Activated CD4-positive, CD25-positive, alpha-beta regulatory T cell treated with anti-CD3 and anti-CD28 coated beads, Interleukin-2, amount 50 U/mL, for 16 hours (primary cell): ENCODE results near the gene ZNF697.
"Not testable (repeated sequence)": the region's sequence is repeated elsewhere in the genome, so short reads cannot be mapped to it uniquely, and the experiment has no call there.

ENCODE experiments used
- DNase-seq: peaks from one replicate; pipeline ENCODE4 v3.0.0-alpha.2; 2020; ENCODE audit warnings: low read depth, low spot score

The ZNF697 gene

DNA sequence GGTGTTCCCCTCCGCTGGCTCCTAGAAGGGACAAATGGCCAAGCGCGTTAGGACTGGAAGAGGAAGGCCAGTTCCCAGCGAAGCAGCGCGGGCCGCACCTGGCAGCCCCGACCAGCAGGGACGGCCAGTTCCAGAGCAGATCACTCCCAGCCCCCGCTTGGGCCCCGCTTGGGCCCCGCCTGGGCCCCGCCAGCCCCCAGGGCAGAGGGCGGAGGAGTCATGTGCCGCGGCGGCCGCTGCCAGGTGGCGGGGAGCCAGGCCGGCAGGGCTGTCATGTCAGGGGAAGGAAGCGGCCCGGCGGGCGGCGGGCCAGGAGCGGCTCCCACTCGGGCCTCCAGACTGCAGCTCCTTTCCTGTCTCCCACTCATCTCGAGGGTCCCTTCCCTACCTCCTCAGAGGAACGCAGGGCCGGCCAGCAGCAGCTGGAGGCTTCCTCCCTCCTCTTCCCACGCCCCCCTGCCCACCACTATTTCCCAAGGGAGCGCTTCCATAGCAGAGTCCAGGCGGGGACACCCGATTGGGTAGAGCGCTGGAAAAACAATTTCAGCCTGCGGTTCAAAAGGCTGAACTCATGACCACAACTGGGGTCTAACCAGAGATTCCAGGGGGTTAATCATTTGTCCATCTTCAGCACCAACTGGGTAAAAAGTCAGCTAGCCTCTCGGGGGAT lies 16.5 kb downstream of the ZNF697 start:
- DNase-seq = no peak

DNA sequence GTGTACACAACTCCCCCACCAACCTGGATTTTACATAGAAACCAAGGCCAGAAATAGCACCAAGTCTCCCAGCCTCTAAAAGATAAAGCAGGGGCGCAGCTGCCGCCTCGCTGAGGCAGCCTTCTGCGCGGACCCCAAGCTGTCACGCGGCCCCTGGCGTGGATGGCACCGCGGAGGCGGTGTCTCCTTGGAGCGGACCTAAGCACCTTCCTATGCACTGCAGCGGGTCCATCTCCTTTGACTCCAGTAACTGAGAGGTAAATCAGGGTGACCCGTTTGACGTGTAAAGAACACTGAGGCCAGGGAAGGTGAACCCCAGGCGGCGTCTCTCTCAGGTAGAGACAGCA lies 17.0 kb downstream of the ZNF697 start:
- no peak for DNase-seq

DNA sequence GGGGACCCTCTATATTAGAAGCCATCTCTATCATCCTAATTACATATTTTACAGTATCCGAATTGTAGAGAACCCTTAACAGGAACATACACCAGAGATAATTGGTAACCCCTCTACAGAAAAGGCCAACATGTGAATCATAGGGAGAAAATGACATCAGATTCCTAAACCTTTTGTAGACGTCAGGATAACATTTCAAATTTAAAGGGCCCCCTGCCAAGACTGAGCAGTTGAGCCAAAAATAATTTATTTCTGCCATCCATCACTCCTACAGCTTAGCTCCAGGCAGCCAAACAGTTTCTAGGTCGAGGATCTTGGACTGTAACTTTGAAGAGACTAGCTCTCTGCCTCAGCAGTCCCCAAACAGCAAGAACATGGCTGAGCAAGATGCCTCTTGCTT lies 21.2 kb downstream of the ZNF697 start:
- DNase-seq = no peak

DNA sequence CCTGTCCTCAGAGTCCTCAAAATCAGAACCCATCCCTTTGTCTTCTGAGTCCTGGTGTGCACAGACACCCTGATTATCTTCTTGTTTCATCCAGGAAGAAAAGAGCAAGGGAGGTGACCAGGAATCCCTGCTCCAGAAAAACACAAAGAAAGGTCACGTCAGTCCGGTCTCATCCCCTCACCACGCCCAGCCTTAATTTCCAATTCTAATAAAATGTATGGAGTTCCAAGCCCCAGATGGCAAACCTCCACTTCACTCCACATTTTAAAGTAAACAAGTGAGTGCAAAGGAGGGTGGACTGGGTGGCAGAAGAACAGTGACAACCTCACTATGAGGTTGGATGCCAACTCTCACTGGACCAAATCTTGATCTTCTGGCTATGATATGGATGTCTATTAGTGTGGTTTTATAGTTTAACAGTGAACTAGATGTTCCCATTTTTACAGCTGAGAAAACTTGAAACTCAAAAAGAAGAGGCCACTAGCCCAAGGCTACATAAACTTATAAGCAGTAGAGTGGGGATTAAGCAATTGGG lies 22.0 kb downstream of the ZNF697 start:
- DNase-seq = no peak

DNA sequence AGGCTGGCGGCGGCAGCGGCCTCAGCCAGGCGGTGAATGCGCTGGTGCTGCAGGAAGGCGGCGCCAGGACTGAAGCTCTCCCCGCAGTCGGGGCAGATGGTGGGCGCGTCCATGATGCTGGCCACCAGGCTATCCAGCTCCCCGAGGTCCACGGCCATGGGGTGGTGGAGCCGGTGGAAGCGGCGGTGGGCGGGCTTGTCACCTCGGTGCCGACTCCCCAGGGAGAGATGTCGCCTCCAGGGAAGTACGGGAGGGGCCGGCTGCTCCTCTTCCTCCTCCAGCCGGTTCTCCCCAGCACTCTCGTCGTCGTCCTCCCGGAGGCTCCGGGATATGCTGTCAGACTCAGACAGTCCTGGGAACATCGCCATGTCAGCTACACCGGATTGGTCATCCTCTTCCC lies 24.4 kb downstream of the ZNF697 start:
- DNase-seq = no peak

DNA sequence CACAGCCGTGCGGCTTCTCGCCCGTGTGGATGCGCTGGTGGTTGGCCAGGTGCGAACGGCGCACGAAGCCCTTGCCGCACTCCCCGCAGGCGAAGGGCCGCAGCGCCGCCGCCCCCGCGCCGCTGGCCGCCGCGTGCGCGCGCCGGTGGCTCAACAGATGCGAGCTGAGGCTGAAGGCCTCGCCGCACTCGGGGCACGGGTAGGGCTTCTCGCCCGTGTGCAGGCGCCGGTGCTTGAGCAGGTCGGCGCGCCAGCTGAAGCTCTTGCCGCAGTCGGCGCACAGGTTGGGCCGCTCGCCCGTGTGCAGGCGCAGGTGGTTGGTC lies 24.9 kb downstream of the ZNF697 start:
- no peak for DNase-seq

DNA sequence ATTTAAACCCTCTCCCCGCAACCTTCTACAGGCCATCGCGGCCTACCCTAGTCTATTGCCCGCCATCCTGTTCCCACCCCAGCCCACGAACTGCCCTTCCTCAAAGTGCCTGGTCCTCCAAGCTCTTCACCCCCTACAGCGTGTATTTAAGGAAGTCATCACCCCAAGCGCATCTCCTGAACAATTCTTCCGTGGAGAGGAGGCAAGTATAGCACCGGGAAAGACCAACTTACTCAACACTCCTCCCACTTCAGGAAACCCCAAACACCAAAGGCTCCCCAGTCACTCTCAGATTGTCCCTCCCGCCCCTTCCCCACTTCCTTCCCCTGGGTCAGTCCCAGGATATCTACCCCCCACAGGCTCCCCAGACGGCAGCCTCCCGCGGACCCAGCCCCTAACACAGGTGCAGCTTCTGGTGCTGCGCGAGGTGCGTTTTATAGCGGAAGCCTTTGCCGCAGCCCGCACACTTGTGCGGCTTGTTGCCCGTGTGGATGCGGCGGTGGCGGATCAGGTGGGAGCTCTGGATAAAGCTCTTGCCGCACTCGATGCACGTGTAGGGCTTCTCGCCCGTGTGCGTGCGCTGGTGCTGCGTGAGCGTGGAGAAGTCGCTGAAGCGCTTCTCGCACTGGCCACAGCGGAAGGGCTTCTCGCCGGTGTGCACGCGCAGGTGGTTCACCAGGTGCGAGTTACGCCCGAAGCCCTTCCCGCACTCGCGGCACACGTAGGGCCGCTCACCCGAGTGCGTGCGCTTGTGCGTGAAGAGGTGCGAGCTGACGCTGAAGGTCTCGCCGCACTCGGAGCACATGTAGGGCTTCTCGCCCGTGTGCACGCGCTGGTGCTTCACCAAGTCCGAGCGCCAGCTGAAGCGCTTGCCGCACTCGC lies 25.5 kb downstream of the ZNF697 start:
- DNase-seq = no peak

DNA sequence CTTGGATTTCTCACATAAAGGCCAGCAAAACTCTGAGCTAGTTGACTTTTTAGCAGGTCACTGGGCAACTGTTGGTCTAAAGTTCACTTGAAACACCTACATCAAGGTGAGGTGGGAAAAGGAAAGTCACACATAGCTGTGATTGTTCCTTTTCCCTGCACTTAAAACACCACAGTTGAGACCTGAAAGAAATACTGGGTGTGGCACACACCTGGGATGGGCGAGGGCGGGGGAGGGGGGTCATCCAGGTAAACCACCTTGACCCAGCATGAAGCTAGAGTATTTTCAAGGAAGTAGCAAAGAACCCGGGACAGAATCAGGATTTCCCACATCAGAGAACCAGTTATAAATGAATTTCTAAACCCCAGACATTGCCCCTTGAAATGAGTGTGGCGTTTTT lies 26.4 kb downstream of the ZNF697 start:
- no peak for DNase-seq

DNA sequence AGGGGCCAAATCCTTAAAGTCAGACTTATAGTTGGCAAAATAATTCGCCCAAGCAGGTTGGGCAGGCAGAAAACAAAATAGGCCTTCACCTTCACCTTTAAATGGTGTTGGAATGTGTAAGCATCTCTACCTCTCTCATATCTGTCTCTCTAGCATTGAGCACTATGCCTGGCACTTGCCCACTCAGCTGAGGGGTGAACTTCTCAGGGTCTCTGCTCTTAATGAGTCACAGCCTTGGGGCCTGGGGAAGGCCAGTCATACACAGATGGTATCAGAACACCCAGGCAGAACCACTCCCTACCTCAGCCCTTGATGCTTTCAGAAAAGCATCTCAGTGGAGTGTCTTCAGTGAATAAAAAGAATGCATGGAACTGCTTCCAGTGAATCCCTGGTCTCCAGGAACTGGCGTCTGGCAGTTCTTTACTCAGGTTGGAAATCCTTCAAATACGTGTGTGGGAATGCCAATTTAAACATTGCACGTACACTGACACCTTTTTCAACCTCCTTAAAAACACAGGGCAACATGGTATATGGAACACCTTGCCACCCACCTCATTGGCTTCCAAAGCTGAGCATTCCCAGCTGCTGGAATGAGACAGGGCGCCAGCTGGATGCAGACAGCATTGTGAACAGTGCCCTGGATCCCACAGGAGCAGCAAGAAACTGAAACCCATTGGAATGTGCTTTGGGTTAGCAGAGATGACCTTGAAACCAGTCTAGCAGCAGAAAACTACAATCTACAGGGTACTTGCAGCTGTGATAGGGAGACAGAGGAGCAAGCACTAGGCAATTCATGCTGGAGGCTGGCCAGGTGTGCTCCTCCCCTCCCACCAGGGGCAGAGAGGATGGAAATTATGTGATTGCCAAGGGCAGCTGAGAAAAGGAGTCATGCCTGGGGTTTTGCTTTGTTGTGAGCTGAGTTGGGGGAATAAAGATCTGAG lies 30.0 kb downstream of the ZNF697 start:
- DNase-seq = no peak

DNA sequence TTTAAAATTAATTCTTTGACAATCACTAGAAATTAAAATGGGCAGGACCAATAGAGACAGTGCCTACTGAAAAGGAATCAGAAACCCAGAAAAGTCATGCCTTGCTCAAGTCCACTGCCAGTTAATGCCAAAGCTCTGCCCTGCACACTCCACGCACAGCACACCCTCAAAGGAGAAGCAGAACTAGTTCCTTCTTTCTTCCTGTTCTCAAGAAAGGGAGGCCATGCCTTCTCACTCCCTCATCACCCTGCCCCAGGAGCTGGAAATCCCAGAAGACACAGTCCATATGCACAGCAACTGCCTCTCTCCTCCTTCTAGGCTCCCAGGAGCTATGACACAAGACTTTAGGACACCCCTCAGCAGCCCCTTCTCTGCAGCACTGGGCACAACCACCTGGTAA lies 31.3 kb downstream of the ZNF697 start:
- DNase-seq = not testable (repeated sequence)

DNA sequence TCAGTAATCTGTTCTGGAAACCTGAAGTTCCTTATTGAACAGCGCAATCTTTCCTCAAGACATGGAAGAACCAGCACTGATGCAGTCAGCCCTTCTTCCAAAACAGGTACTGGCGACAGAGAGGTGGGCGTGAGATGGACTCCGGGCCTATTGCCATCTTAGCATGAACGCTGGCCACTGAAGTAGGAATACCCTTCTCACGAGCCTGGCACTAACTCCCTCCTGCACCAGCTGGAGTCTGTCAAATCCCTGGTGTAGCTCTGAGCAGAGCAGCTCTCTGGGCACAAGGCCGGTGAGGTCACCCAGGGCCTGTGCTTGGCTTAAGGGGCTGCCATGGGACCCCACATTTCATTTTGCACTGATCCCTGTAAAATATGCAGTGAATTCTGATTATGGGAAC lies 33.0 kb downstream of the ZNF697 start:
- not testable (repeated sequence) for DNase-seq

DNA sequence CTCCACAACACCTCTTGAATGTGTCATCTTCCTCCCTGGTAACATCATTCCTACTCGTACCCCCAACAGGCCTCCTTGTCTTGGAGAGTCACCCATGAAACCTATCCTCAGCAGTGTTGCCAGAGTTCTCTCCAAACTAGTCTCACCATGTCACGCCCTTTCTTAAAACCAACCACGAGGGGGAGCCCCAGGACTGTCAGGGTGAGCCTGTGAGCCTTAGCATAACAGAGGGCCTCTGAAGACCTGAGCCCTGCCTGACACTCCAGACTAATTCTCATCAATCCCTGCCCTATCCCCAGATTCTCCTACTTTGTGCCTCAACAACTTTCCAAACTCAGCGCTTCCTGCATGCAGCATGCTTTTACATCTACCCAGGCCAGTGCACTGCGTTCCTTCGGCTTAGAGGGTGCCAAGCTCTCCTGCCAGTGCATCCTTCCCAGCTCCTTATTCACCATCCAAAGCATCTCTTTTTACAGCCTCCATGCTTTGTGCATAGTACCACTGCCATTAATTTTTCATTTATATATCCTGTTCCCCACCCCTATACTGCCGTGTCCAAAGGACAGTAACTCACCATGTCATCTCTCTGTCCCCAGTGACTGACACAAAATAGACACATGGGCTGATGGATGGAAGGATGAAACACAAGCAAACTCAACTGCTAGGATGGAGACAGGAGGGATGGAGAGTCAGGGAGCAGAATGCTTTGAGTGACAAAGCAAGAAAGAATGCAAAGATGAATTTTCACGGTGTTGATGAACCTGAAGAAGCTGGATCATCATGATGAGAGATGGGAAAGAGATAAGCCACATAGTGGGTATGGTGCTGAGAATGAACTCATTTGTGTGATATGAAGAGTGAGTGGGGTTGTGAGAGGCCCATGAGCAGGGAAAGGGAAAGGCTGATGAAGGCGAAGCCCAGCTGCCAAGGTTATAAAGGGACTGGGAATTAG lies 34.0 kb downstream of the ZNF697 start:
- DNase-seq = no peak

DNA sequence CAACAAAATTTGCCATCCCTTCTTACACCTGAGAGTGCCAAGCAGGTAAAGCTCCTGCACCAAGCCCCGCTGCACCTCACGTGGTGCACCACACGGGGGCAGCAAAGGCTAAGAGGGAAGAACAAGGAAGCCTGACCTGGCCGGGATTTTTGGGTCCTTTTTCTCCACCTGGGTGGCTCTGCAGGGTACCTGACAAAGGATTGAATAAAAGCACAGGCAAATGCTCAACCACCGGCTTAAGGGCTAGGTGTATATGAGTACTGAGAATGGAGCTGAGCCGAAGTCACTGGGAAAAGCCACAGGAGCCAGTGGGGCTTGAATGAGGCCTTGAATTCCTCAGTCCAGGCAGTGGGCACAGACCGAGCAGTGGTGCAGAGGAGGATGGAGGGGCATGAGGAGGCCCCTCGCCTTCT lies 36.4 kb downstream of the ZNF697 start:
- peak; percentile 6 for DNase-seq

DNA sequence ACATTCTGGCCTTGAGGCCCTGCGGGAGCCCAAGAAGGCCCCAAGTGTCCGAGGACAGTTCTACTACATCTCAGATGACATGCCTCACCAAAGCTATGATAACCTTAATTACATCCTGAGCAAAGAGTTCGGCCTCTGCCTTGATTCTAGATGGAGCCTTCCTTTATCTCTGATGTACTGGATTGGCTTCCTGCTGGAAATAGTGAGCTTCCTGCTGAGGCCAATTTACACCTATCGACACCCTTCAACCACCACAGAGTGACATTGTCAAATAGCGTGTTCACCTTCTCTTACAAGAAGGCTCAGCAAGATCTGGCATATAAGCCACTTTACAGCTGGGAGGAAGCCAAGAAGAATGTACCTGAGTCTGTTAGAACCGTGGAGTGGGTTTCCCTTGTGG lies 39.2 kb downstream of the ZNF697 start:
- not testable (repeated sequence) for DNase-seq

DNA sequence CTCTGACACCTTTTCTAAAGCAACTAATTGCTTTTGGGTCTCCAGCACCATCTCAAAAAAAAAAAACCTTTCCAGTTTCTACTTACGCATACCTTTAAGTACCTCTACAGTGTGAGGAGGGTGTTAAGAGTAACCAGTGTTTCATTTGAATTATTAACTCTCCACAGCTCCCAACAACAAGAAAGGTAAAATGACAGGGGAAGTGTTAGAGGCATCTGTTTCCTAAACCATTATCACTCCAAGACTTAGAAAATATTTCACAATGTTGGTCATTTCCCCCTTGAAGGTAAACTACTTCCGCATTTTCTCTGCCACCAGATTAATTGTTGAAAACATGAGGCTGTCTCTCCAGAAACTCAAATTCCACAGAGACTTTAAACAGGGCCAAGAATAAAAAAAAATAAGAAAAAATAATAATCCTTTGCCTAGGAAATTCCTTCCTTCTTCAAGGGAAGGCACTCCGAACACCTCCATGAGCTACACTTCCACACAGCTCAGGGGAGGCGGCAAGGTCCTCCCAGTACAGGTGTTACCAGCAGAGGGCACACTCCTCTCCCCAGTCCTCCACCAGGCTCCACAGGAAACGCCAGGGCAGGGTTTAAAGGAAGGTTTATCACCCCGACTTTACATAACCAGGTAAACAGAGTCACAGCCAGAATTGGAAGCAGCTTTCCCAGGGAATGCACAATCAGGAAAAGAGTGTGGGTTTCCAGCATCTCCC lies 40.8 kb downstream of the ZNF697 start:
- DNase-seq = not testable (repeated sequence)

DNA sequence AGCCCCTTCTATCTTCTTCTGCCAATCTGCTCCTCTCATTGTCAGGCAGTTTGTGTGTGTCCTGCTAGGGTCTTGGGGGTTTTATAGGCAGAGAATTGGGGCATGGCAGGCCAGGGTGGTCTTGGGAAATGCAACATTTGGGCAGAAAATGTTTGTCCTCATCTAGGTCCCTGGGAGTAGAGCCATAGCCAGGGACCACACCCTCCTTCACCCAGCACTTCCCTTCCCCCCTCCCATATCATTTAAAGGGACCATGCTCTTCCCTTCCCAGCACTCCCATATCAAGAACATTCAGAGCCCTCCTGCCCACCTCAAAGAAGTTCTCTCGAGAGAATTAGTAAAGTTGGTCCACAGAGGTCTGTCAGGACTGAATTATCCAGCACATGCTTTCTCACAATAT lies 41.7 kb downstream of the ZNF697 start:
- no peak for DNase-seq

DNA sequence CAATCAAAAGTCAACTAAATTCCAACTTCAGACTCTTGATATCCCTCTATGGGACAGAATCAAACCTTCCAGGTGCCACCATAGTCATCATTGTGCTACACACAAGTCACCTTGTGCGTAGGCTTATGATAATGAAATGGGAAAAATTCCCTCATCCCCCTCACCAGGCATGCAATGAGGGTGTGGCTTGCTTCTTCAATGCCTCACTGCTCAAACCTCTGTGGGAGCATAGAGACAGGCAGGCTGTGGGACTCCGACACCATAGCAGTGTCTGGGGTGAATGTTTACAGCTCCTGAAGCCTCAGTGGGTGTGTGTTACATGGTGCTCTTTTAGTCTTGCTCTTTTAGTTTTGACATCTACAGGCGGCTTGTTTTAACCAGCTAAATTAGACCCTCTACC lies 42.4 kb downstream of the ZNF697 start:
- DNase-seq = no peak

DNA sequence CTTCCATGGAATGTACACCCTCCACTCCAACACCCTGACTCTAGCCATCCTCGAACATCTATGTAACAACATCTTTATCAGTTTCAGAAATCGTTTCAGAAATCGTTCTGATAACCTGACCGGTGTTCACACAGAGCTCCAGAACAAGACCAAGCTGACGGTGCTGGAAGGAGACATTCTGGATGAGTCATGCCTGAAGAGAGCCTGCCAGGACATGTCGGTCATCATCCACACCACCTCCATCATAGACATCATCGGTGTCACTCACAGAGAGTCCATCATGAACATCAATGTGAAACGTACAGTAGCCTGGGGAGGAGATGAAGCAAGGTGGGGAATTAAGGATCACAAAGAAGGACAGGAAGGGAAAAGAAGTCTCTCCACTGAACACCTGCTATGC lies 43.0 kb downstream of the ZNF697 start:
- DNase-seq = not testable (repeated sequence)

DNA sequence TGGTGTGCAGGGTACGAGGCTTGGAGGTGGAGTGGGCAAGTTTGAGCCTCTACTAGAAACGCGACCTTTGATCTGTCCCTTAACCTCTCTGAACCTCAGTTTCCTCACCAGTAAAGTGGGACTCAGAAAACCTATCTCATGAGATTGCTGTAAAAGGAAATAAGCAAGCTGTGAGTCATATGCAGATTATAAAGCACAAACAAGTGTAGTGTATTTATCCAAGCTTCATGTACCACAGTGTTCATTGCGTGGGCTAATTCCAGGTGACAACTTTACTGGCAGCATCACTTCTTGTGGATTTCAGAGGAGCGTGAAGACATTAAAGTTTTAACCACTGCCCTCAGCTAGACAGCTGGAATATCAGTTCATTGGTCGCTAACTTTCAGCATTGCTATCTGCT lies 44.4 kb downstream of the ZNF697 start:
- DNase-seq = no peak

DNA sequence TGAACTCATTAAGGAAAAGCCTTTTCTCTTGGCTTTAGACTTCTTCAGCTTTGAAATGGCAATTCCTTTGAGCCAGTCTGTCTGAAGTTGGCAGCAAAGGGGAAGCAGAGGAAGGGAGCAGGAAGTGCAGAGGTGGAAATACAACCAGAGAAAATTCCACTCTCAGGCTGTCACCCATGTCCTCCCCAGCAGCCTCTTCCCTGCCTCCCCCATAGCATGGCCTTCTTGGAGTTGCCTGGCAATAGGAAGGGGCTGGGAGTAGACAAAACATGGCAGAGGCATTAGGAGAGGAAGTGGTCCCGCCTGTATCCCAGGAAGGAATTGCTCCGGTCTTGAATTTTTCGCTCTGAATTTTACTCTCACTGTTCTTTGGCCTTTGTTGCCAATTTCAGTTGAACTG lies 44.8 kb downstream of the ZNF697 start:
- DNase-seq = not testable (repeated sequence)
